HEK293 (cell line): ENCODE data around the gene RSPO4.

Experiments used
- GLI4 ChIP-seq: fragments of 450-650 bp; formaldehyde crosslinking; IDR thresholded peaks from 2 replicates; pipeline ENCODE4 v1.5.1; 2016; ENCODE audit warnings: missing biosample characterization, missing genetic modification characterization
- ZNF23 ChIP-seq: fragments of 450-650 bp; formaldehyde crosslinking; IDR thresholded peaks from 2 replicates; pipeline ENCODE4 v1.5.1; 2016; ENCODE audit warnings: missing biosample characterization, missing genetic modification characterization, borderline replicate concordance
- ZNF654 ChIP-seq: fragments of 450-650 bp; formaldehyde crosslinking; IDR thresholded peaks from 2 replicates; pipeline ENCODE4 v1.5.1; 2016; ENCODE audit warnings: low read depth, missing biosample characterization, missing genetic modification characterization
- TF ChIP-seq, protein P1 (sequence below): fragments of 450-650 bp; formaldehyde crosslinking; IDR thresholded peaks from 2 replicates; pipeline ENCODE4 v1.5.1; 2016; ENCODE audit warnings: missing biosample characterization, missing genetic modification characterization

DNA sequence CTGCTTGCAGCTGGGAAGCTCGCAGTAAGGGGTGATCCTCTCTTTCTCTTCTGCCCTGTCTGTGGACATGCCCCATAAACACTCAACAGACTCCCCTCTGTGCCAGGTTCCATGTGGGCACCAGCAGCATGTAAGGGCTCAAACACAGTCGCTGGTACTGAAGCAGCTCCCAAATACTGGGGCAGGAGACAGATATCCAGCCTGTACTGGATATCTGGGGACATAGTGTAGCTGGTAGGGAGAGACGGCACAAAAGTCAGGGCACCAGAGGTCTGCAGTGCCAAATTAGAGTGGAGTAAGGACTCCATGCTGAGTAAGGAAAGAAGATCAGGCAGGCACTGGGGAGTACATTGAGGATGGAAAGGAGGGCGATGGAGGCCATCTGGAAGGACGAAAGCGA, 48.3 kb upstream of the RSPO4 start:
- TF ChIP-seq, protein P1, sequence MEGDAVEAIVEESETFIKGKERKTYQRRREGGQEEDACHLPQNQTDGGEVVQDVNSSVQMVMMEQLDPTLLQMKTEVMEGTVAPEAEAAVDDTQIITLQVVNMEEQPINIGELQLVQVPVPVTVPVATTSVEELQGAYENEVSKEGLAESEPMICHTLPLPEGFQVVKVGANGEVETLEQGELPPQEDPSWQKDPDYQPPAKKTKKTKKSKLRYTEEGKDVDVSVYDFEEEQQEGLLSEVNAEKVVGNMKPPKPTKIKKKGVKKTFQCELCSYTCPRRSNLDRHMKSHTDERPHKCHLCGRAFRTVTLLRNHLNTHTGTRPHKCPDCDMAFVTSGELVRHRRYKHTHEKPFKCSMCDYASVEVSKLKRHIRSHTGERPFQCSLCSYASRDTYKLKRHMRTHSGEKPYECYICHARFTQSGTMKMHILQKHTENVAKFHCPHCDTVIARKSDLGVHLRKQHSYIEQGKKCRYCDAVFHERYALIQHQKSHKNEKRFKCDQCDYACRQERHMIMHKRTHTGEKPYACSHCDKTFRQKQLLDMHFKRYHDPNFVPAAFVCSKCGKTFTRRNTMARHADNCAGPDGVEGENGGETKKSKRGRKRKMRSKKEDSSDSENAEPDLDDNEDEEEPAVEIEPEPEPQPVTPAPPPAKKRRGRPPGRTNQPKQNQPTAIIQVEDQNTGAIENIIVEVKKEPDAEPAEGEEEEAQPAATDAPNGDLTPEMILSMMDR (tag by site-specific recombination), result no peak
- TF ChIP-seq GLI4 (no peak), ZNF23 (tag by site-specific recombination) (no peak), ZNF654 (tag by site-specific recombination) (no peak)
